Neural cell (in vitro differentiated cells): ENCODE results near the gene CACNA2D1. TPM values are rescaled to one million over a fixed set of nuclear protein-coding genes. Genes with fewer than 3 reads are reported as not detected.

ENCODE experiments used
- H2AFZ ChIP-seq: fragments of 200-600, 300-800 bp; sonication (generic), shearing (Covaris generic); 2 replicates; pipeline ENCODE4 v1.6.0; 2014; ENCODE audit warnings: low read depth, mild to moderate bottlenecking, antibody characterized with exemption, low read length, moderate library complexity
- H3F3A ChIP-seq: fragments of 200-600 bp; shearing (Covaris generic); 2 replicates; pipeline ENCODE4 v1.6.1; 2016; ENCODE audit warnings: mild to moderate bottlenecking, moderate library complexity, mixed read lengths, antibody characterized with exemption, low read length; ENCODE audit not compliant: insufficient read depth, poor library complexity, severe bottlenecking
- H3K27ac ChIP-seq: fragments of 200-600, 300-800 bp; sonication (generic), shearing (Covaris generic); 2 replicates; pipeline ENCODE4 v1.5.1; 2014; ENCODE audit warnings: mild to moderate bottlenecking, low read length, moderate library complexity
- H3K27me3 ChIP-seq: fragments of 300-800, 200-600 bp; sonication (generic), shearing (Covaris generic); 2 replicates; pipeline ENCODE4 v1.6.0; 2014; ENCODE audit warnings: mild to moderate bottlenecking, low read depth, low read length, moderate library complexity; ENCODE audit not compliant: insufficient read depth
- H3K36me3 ChIP-seq: fragments of 300-800, 200-600 bp; sonication (generic), shearing (Covaris generic); 2 replicates; pipeline ENCODE4 v1.5.1; 2014; ENCODE audit warnings: mild to moderate bottlenecking, antibody characterized with exemption, low read length, moderate library complexity; ENCODE audit not compliant: insufficient read depth
- H3K4me2 ChIP-seq: fragments of 300-800, 200-600 bp; sonication (generic), shearing (Covaris generic); 2 replicates; pipeline ENCODE4 v1.6.0; 2014; ENCODE audit warnings: mild to moderate bottlenecking, low read length
- H3K4me3 ChIP-seq: fragments of 300-800, 200-600 bp; sonication (generic), shearing (Covaris generic); 2 replicates; pipeline ENCODE4 v1.5.1; 2014; ENCODE audit warnings: mild to moderate bottlenecking, low read length, moderate library complexity
- H3K79me2 ChIP-seq: fragments of 200-600 bp; shearing (Covaris generic); replicated peaks from 2 replicates; pipeline ENCODE4 v1.6.0; 2014; ENCODE audit warnings: mild to moderate bottlenecking, low read length, moderate library complexity; ENCODE audit not compliant: insufficient read depth
- H3K9ac ChIP-seq: fragments of 300-800, 200-600 bp; sonication (generic), shearing (Covaris generic); 2 replicates; pipeline ENCODE4 v1.6.1; 2016; ENCODE audit warnings: mild to moderate bottlenecking, low read length, mixed read lengths
- H3K9me2 ChIP-seq: fragments of 200-600 bp; shearing (Covaris generic); 2 replicates; pipeline ENCODE4 v1.6.1; 2016; ENCODE audit warnings: mild to moderate bottlenecking, low read length, mixed read lengths; ENCODE audit not compliant: insufficient read depth
- H3K9me3 ChIP-seq: fragments of 200-600, 300-800 bp; sonication (generic), shearing (Covaris generic); 2 replicates; pipeline ENCODE4 v1.6.1; 2016; ENCODE audit warnings: mild to moderate bottlenecking, mixed run types, low read length, moderate library complexity, mixed read lengths
- H4K20me1 ChIP-seq: fragments of 200-600 bp; shearing (Covaris generic); 2 replicates; pipeline ENCODE4 v1.6.1; 2016; ENCODE audit warnings: mild to moderate bottlenecking, mixed run types; ENCODE audit not compliant: insufficient read depth
- EP300 ChIP-seq: fragments of 450-650 bp; conservative IDR thresholded peaks from 2 replicates; pipeline ENCODE4 v1.6.1; 2014; ENCODE audit warnings: antibody characterized with exemption, mild to moderate bottlenecking, moderate library complexity; ENCODE audit not compliant: poor library complexity, severe bottlenecking
- EZH2 ChIP-seq: fragments of 200-600, 300-800 bp; shearing (Covaris generic), sonication (generic); IDR thresholded peaks from 2 replicates; pipeline ENCODE4 v1.6.1; 2014; ENCODE audit warnings: antibody characterized with exemption, low read length, borderline replicate concordance, mild to moderate bottlenecking; ENCODE audit not compliant: insufficient read depth, poor library complexity, severe bottlenecking
- MXI1 ChIP-seq: fragments of 450-650 bp; conservative IDR thresholded peaks from 2 replicates; pipeline ENCODE4 v1.6.1; 2014; ENCODE audit warnings: antibody characterized with exemption, mild to moderate bottlenecking; ENCODE audit not compliant: poor library complexity, severe bottlenecking
- POLR2AphosphoS5 ChIP-seq: IDR thresholded peaks from 2 replicates; pipeline ENCODE4 v1.6.1; 2012
- RAD21 ChIP-seq: fragments of 450-650 bp; conservative IDR thresholded peaks from 2 replicates; pipeline ENCODE4 v1.6.1; 2014; ENCODE audit warnings: antibody characterized with exemption, mild to moderate bottlenecking, moderate library complexity
- SMC3 ChIP-seq: fragments of 450-650 bp; conservative IDR thresholded peaks from 2 replicates; pipeline ENCODE4 v1.6.1; 2014; ENCODE audit warnings: antibody characterized with exemption, mild to moderate bottlenecking, moderate library complexity; ENCODE audit not compliant: poor library complexity
- TAF1 ChIP-seq: IDR thresholded peaks from 2 replicates; pipeline ENCODE4 v1.6.1; 2012; ENCODE audit warnings: low read depth
- polyA plus RNA-seq: library from polyadenylated mRNA; depleted of rRNA; stranded (reverse); fragments of >200 nt; gene quantifications from 2 replicates; pipeline ENCODE4 v1.2.3, GENCODE V29; 2014
- TF ChIP-seq, protein P1 (sequence below): fragments of 450-650 bp; IDR thresholded peaks from 2 replicates; pipeline ENCODE4 v1.5.1; 2014; ENCODE audit warnings: antibody characterized with exemption, mild to moderate bottlenecking, moderate library complexity; ENCODE audit not compliant: poor library complexity, severe bottlenecking
- TF ChIP-seq, protein P2 (sequence below): IDR thresholded peaks from 2 replicates; pipeline ENCODE4 v1.6.1; 2012; ENCODE audit warnings: borderline replicate concordance

Gene CACNA2D1
- polyA plus RNA-seq, 1 donor from 2014 or later = 7.0 TPM

GRCh38 chr7:82124445-82124844, 319.1 kb downstream of the CACNA2D1 start:
- TF ChIP-seq TAF1 = no peak
- no peak for TF ChIP-seq RAD21
- no peak for TF ChIP-seq SMC3
- TF ChIP-seq, protein P1, sequence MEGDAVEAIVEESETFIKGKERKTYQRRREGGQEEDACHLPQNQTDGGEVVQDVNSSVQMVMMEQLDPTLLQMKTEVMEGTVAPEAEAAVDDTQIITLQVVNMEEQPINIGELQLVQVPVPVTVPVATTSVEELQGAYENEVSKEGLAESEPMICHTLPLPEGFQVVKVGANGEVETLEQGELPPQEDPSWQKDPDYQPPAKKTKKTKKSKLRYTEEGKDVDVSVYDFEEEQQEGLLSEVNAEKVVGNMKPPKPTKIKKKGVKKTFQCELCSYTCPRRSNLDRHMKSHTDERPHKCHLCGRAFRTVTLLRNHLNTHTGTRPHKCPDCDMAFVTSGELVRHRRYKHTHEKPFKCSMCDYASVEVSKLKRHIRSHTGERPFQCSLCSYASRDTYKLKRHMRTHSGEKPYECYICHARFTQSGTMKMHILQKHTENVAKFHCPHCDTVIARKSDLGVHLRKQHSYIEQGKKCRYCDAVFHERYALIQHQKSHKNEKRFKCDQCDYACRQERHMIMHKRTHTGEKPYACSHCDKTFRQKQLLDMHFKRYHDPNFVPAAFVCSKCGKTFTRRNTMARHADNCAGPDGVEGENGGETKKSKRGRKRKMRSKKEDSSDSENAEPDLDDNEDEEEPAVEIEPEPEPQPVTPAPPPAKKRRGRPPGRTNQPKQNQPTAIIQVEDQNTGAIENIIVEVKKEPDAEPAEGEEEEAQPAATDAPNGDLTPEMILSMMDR = no peak
- no peak for TF ChIP-seq EP300
- no peak for TF ChIP-seq MXI1
- H4K20me1 ChIP-seq = no peaks in the 10 kb centered on the region
- H2AFZ ChIP-seq = no peak overlapping the region
- no peaks in the 10 kb centered on the region for H3K9me2 ChIP-seq
- no peak overlapping the region for H3K27ac ChIP-seq
- H3K79me2 ChIP-seq = no peaks in the 10 kb centered on the region
- no peaks in the 10 kb centered on the region for H3F3A ChIP-seq
- no peaks in the 10 kb centered on the region for H3K27me3 ChIP-seq
- H3K9me3 ChIP-seq = no peaks in the 10 kb centered on the region
- H3K4me3 ChIP-seq = no peak overlapping the region
- no peak overlapping the region for H3K4me2 ChIP-seq
- no peak overlapping the region for H3K9ac ChIP-seq
- H3K36me3 ChIP-seq = no peaks in the 10 kb centered on the region

DNA sequence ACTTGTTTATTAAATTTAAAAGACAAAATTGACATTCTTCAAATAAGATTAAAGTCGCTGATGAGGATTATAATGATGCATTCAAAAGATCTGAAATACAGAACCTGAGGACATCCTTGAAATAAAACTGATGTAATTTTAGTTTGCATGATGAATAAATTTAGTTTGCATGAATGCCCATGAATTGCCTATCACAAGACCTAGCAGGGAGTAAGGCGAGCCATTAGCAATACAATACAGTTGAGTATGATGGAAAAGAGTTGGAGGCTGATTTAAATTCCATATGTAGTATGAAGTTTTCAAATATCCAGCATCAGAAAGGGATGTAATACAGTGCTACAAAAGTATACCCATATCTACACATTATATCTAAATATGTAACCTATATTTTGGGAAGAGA, 321.3 kb downstream of the CACNA2D1 start:
- H2AFZ ChIP-seq = no peak overlapping the region
- H3K9ac ChIP-seq = no peak overlapping the region
- H3K4me3 ChIP-seq = no peak overlapping the region
- no peak overlapping the region for H3K4me2 ChIP-seq
- no peak overlapping the region for H3K27ac ChIP-seq
- no peaks in the 10 kb centered on the region for H3F3A ChIP-seq
- H3K9me3 ChIP-seq = no peaks in the 10 kb centered on the region
- no peaks in the 10 kb centered on the region for H3K36me3 ChIP-seq
- H3K79me2 ChIP-seq = no peaks in the 10 kb centered on the region
- H3K27me3 ChIP-seq = no peaks in the 10 kb centered on the region
- TF ChIP-seq RAD21 (no peak), EZH2 (no peak), SMC3 (no peak), MXI1 (no peak), POLR2AphosphoS5 (no peak), TAF1 (no peak), EP300 (no peak)
- TF ChIP-seq, protein P1 = no peak
- TF ChIP-seq, protein P2, sequence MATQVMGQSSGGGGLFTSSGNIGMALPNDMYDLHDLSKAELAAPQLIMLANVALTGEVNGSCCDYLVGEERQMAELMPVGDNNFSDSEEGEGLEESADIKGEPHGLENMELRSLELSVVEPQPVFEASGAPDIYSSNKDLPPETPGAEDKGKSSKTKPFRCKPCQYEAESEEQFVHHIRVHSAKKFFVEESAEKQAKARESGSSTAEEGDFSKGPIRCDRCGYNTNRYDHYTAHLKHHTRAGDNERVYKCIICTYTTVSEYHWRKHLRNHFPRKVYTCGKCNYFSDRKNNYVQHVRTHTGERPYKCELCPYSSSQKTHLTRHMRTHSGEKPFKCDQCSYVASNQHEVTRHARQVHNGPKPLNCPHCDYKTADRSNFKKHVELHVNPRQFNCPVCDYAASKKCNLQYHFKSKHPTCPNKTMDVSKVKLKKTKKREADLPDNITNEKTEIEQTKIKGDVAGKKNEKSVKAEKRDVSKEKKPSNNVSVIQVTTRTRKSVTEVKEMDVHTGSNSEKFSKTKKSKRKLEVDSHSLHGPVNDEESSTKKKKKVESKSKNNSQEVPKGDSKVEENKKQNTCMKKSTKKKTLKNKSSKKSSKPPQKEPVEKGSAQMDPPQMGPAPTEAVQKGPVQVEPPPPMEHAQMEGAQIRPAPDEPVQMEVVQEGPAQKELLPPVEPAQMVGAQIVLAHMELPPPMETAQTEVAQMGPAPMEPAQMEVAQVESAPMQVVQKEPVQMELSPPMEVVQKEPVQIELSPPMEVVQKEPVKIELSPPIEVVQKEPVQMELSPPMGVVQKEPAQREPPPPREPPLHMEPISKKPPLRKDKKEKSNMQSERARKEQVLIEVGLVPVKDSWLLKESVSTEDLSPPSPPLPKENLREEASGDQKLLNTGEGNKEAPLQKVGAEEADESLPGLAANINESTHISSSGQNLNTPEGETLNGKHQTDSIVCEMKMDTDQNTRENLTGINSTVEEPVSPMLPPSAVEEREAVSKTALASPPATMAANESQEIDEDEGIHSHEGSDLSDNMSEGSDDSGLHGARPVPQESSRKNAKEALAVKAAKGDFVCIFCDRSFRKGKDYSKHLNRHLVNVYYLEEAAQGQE = no peak
- H4K20me1 ChIP-seq = no peaks in the 10 kb centered on the region
- no peaks in the 10 kb centered on the region for H3K9me2 ChIP-seq
